Hepatocyte (in vitro differentiated cells): Measurements from ENCODE around the gene FHL1. TPM values are rescaled to one million over a fixed set of nuclear protein-coding genes. Genes with fewer than 3 reads are reported as not detected.

Source experiments
- DNase-seq: peaks from one replicate; pipeline ENCODE4 v3.0.0-alpha.2; 2016; ENCODE audit warnings: low spot score
- H2AFZ ChIP-seq: fragments of 200-600 bp; sonication (generic); 2 replicates; pipeline ENCODE4 v1.6.0; 2016; ENCODE audit warnings: antibody characterized with exemption, mild to moderate bottlenecking
- H3K27ac ChIP-seq: fragments of 200-600 bp; sonication (generic); 2 replicates; pipeline ENCODE4 v1.5.1; 2016; ENCODE audit warnings: mild to moderate bottlenecking
- H3K27me3 ChIP-seq: fragments of 200-600 bp; sonication (generic); 2 replicates; pipeline ENCODE4 v1.6.1; 2016
- H3K36me3 ChIP-seq: fragments of 200-600 bp; sonication (generic); replicated peaks from 2 replicates; pipeline ENCODE4 v1.5.1; 2016; ENCODE audit warnings: low read depth; ENCODE audit not compliant: insufficient read depth
- H3K4me1 ChIP-seq: fragments of 200-600 bp; sonication (generic); 2 replicates; pipeline ENCODE4 v1.5.1; 2016; ENCODE audit warnings: mild to moderate bottlenecking, moderate library complexity; ENCODE audit not compliant: insufficient read depth
- H3K4me2 ChIP-seq: fragments of 200-600 bp; sonication (generic); 2 replicates; pipeline ENCODE4 v1.6.0; 2016
- H3K4me3 ChIP-seq: fragments of 200-600 bp; sonication (generic); 2 replicates; pipeline ENCODE4 v1.5.1; 2016; ENCODE audit warnings: mild to moderate bottlenecking
- H3K79me2 ChIP-seq: fragments of 200-600 bp; sonication (generic); 2 replicates; pipeline ENCODE4 v1.6.0; 2017; ENCODE audit warnings: mild to moderate bottlenecking
- H3K9me2 ChIP-seq: fragments of 200-600 bp; sonication (generic); replicated peaks from 2 replicates; pipeline ENCODE4 v1.6.0; 2017; ENCODE audit warnings: mild to moderate bottlenecking; ENCODE audit not compliant: insufficient read depth
- H3K9me3 ChIP-seq: fragments of 200-600 bp; sonication (generic); 2 replicates; pipeline ENCODE4 v1.5.1; 2016; ENCODE audit warnings: low read depth, mild to moderate bottlenecking
- H4K20me1 ChIP-seq: fragments of 200-600 bp; sonication (generic); 2 replicates; pipeline ENCODE4 v1.6.0; 2016; ENCODE audit warnings: mild to moderate bottlenecking; ENCODE audit not compliant: insufficient read depth, poor library complexity, severe bottlenecking
- CTCF ChIP-seq: fragments of 200-600 bp; sonication (generic); IDR thresholded peaks from 2 replicates; pipeline ENCODE4 v1.5.1; 2016; ENCODE audit warnings: antibody characterized with exemption, mild to moderate bottlenecking; ENCODE audit not compliant: poor library complexity
- EZH2 ChIP-seq: fragments of 200-600 bp; sonication (generic); IDR thresholded peaks from 2 replicates; pipeline ENCODE4 v1.6.1; 2016; ENCODE audit warnings: antibody characterized with exemption, mild to moderate bottlenecking, borderline replicate concordance
- EZH2phosphoT487 ChIP-seq: fragments of 200-600 bp; sonication (generic); IDR thresholded peaks from one replicate; pipeline ENCODE4 v1.6.1; 2018; ENCODE audit warnings: antibody characterized with exemption, mild to moderate bottlenecking, low read depth, moderate library complexity; ENCODE audit not compliant: unreplicated experiment, severe bottlenecking
- WGBS: methylation state at CpG from one replicate; pipeline ENCODE4 v1.1.6; 2016; ENCODE audit warnings: low lambda C conversion rate; ENCODE audit errors: missing lambda C conversion rate; 5-methylcytosine and 5-hydroxymethylcytosine counted together
- polyA plus RNA-seq: library from polyadenylated mRNA; unstranded; fragments of >200 nt; fragmentation: Nextera tagmentation; extraction: Ambion mirVana; gene quantifications from 2 replicates; pipeline ENCODE4 v1.2.1, GENCODE V29; 2016
- total RNA-seq: library from RNA; depleted of rRNA; stranded (reverse); fragments of >200 nt; gene quantifications from 2 replicates; pipeline ENCODE4 v1.2.3, GENCODE V29; 2014

Gene FHL1
- total and polyA plus RNA-seq, 2 experiments from 2014 or later, result 31.5 to 40.0 TPM

- Histone ChIP-seq H3K4me2 (no peak overlapping the region), H2AFZ (no peak overlapping the region), H3K27me3 (no peaks in the 10 kb centered on the region), H3K9me2 (no peaks in the 10 kb centered on the region), H4K20me1 (no peaks in the 10 kb centered on the region), H3K27ac (no peak overlapping the region), H3K9me3 (no peaks in the 10 kb centered on the region), H3K36me3 (no peaks in the 10 kb centered on the region), H3K79me2 (no peaks in the 10 kb centered on the region), H3K4me1 (no peaks in the 10 kb centered on the region), H3K4me3 (no peak overlapping the region)
- TF ChIP-seq EZH2phosphoT487 (no peak), CTCF (no peak), EZH2 (no peak)
- DNase-seq, result no peak
- WGBS, result 60% methylated on average over 5 of the region's 5 CpGs
Observed at GRCh38 chrX:136115126-136115903, 32.0 kb upstream of the FHL1 start.

GRCh38 chrX:136115904-136116297 lies 31.4 kb upstream of the FHL1 start:
- Histone ChIP-seq H3K9me2 (no peaks in the 10 kb centered on the region), H3K79me2 (no peaks in the 10 kb centered on the region), H3K36me3 (no peaks in the 10 kb centered on the region), H3K27ac (no peak overlapping the region), H3K9me3 (no peaks in the 10 kb centered on the region), H4K20me1 (no peaks in the 10 kb centered on the region), H3K4me1 (no peaks in the 10 kb centered on the region), H3K4me3 (no peak overlapping the region), H2AFZ (no peak overlapping the region), H3K27me3 (no peaks in the 10 kb centered on the region), H3K4me2 (no peak overlapping the region)
- no peak for DNase-seq
- TF ChIP-seq EZH2 (no peak), CTCF (no peak), EZH2phosphoT487 (no peak)
- 60% methylated on average over 3 of the region's 3 CpGs for WGBS

GRCh38 chrX:136121788-136122187 lies 25.5 kb upstream of the FHL1 start:
- H3K9me3 ChIP-seq, result no peaks in the 10 kb centered on the region
- no peaks in the 10 kb centered on the region for H3K9me2 ChIP-seq
- no peaks in the 10 kb centered on the region for H3K27me3 ChIP-seq
- H3K79me2 ChIP-seq, result no peaks in the 10 kb centered on the region
- H3K27ac ChIP-seq, result no peak overlapping the region
- WGBS, result 54% methylated on average over 1 of the region's 1 CpG
- no peaks in the 10 kb centered on the region for H3K4me1 ChIP-seq
- no peak for DNase-seq
- no peaks in the 10 kb centered on the region for H3K36me3 ChIP-seq
- H4K20me1 ChIP-seq, result no peaks in the 10 kb centered on the region
- no peak overlapping the region for H3K4me2 ChIP-seq
- no peak overlapping the region for H3K4me3 ChIP-seq
- TF ChIP-seq CTCF (no peak), EZH2 (no peak), EZH2phosphoT487 (no peak)
- no peak overlapping the region for H2AFZ ChIP-seq
